SH-SY5Y (cell line): Measurements from ENCODE around the gene SLC9A9.

ENCODE experiments used
- GATA2 ChIP-seq: IDR thresholded peaks from 2 replicates; pipeline ENCODE4 v1.6.1; 2011; ENCODE audit warnings: mild to moderate bottlenecking, low read depth, low read length
- GATA3 ChIP-seq: IDR thresholded peaks from 2 replicates; pipeline ENCODE4 v1.6.1; 2011; ENCODE audit warnings: low read depth, mild to moderate bottlenecking, low read length, moderate library complexity

DNA sequence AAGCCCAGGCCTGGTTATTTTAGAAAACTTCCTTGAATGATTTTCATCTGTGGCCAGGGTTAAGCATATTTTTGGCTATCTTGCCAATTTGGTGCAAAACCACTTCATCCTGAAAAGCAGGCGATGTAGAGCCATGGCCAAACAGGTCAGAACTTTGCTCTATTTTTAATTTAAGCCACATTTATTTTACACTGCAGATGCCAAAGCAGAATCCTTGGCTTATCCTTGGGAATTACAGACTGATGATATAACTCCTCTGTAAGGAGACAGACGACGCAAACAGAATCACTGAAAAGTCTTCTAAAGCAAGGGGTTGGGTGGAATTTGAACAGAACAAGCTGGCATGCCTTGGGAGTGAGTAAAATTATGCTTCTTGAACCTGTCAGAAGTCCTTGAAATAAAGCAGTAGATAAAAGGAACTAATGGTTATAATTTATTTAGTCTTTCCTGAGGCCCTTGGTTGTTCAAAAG, 606.8 kb downstream of the SLC9A9 start:
- no peak for TF ChIP-seq GATA2
- TF ChIP-seq GATA3, result no peak
